PC-9 (cell line): Measurements from ENCODE around the gene SVOPL.

Experiments used
- CTCF ChIP-seq: fragments of 200-600 bp; sonication (generic); conservative IDR thresholded peaks from 2 replicates; pipeline ENCODE4 v1.6.1; 2017; ENCODE audit warnings: mixed run types, antibody characterized with exemption, mild to moderate bottlenecking, moderate library complexity
- EZH2 ChIP-seq: fragments of 200-600 bp; sonication (generic); IDR thresholded peaks from 2 replicates; pipeline ENCODE4 v1.8.0; 2017; ENCODE audit warnings: antibody characterized with exemption, low read depth

GRCh38 chr7:138587485-138587884 is 113.7 kb downstream of the SVOPL start:
- TF ChIP-seq CTCF (no peak), EZH2 (no peak)
